ENCODE results near the gene PIK3CB.

PIK3CB gene

GRCh38 chr3:138668107-138668506 is 166.6 kb downstream of the PIK3CB start:
- DNase-seq (ENCODE audit: low spot score): no peak
- in situ Hi-C loops (cut with MboI; ENCODE audit: low pct_unique_long_range_greater_than_20kb, low sequenced_read_pairs, unreplicated experiment): no loop called here
- no peak for TF ChIP-seq CTCF (IDR thresholded peaks at IDR 0.05; ENCODE audit: extremely low read depth, insufficient read depth, missing control alignments)

- no peak for DNase-seq (ENCODE audit: low spot score)
- no peak for TF ChIP-seq CTCF (IDR thresholded peaks at IDR 0.05; ENCODE audit: extremely low read depth, insufficient read depth, missing control alignments)
- in situ Hi-C loops (cut with MboI; ENCODE audit: low pct_unique_long_range_greater_than_20kb, low sequenced_read_pairs, unreplicated experiment): no loop called here
These were observed 177.2 kb downstream of the PIK3CB start for GRCh38 chr3:138657508-138657907.

- in situ Hi-C loops (cut with MboI; ENCODE audit: low pct_unique_long_range_greater_than_20kb, low sequenced_read_pairs, unreplicated experiment): no loop called here
- TF ChIP-seq CTCF (IDR thresholded peaks at IDR 0.05; ENCODE audit: extremely low read depth, insufficient read depth, missing control alignments): no peak
- no peak for DNase-seq (ENCODE audit: low spot score)
These were observed 181.2 kb downstream of the PIK3CB start for GRCh38 chr3:138653567-138653966.

- DNase-seq (ENCODE audit: low spot score): no peak
- TF ChIP-seq CTCF (IDR thresholded peaks at IDR 0.05; ENCODE audit: extremely low read depth, insufficient read depth, missing control alignments): no peak
- in situ Hi-C loops (cut with MboI; ENCODE audit: low pct_unique_long_range_greater_than_20kb, low sequenced_read_pairs, unreplicated experiment): no loop called here
These were observed 185.6 kb downstream of the PIK3CB start for GRCh38 chr3:138649134-138649533.

GRCh38 chr3:138646513-138646912 is 188.2 kb downstream of the PIK3CB start:
- in situ Hi-C loops (cut with MboI; ENCODE audit: low pct_unique_long_range_greater_than_20kb, low sequenced_read_pairs, unreplicated experiment): no loop called here
- TF ChIP-seq CTCF (IDR thresholded peaks at IDR 0.05; ENCODE audit: extremely low read depth, insufficient read depth, missing control alignments): no peak
- DNase-seq (ENCODE audit: low spot score): no peak

- in situ Hi-C loops (cut with MboI; ENCODE audit: low pct_unique_long_range_greater_than_20kb, low sequenced_read_pairs, unreplicated experiment): no loop called here
- no peak for DNase-seq (ENCODE audit: low spot score)
- TF ChIP-seq CTCF (IDR thresholded peaks at IDR 0.05; ENCODE audit: extremely low read depth, insufficient read depth, missing control alignments): no peak
These were observed 188.7 kb downstream of the PIK3CB start for GRCh38 chr3:138646008-138646407.

GRCh38 chr3:138642927-138643253 is 191.8 kb downstream of the PIK3CB start:
- no peak for TF ChIP-seq CTCF (IDR thresholded peaks at IDR 0.05; ENCODE audit: extremely low read depth, insufficient read depth, missing control alignments)
- no peak for DNase-seq (ENCODE audit: low spot score)
- in situ Hi-C loops (cut with MboI; ENCODE audit: low pct_unique_long_range_greater_than_20kb, low sequenced_read_pairs, unreplicated experiment): no loop called here
